Body of pancreas (tissue), 4 donors: ENCODE results near the gene KAT2A. TPM values are rescaled to one million over a fixed set of nuclear protein-coding genes. Genes with fewer than 3 reads are reported as not detected.
A peak's percentile ranks its signal among the peaks of the same experiment; 100 is the strongest.

ENCODE experiments used
- ATAC-seq: fragments of 150-250 bp; one replicate; pipeline ENCODE4 v1.9.1; 2016
- DNase-seq, 4 donors: peaks; one replicate each; pipeline ENCODE4 v3.0.0-alpha.2; 2019
- H3K27ac ChIP-seq, 4 donors: fragments of 200-600 bp; sonication (generic); 1 replicate in 3 of 4; 2 replicates in 1 of 4; pipeline versions ENCODE4 v1.5.1 to v1.6.1; 2016 to 2019; ENCODE audit warnings: mild to moderate bottlenecking in 1 of 4, mixed read lengths in 1 of 4, moderate library complexity in 1 of 4
- H3K27me3 ChIP-seq, 2 donors: fragments of 200-600 bp; sonication (generic); one replicate each; pipeline ENCODE4 v1.6.0; 2016; ENCODE audit warnings: mild to moderate bottlenecking in 1 of 2
- H3K36me3 ChIP-seq, 2 donors: fragments of 200-600 bp; sonication (generic); replicated peaks in 1 of 2; 2 replicates each; pipeline ENCODE4 v1.5.1; 2016; ENCODE audit warnings: low read depth in 2 of 2; ENCODE audit not compliant: insufficient read depth in 1 of 2
- H3K4me1 ChIP-seq: fragments of 200-600 bp; sonication (generic); one replicate; pipeline ENCODE4 v1.6.0; 2016
- H3K4me3 ChIP-seq, 2 donors: fragments of 200-600 bp; sonication (generic); 1 replicate in 1 of 2; 2 replicates in 1 of 2; pipeline ENCODE4 v1.5.1; 2016 to 2019
- H3K9me3 ChIP-seq, 3 donors: fragments of 200-600 bp; sonication (generic); 1 replicate in 2 of 3; 2 replicates in 1 of 3; pipeline ENCODE4 v1.5.1; 2016
- CTCF ChIP-seq, 7 experiments: fragments of 450-650 bp in 4 of 7; fragments of 200-600 bp in 3 of 7; sonication (generic) in 3 of 7; IDR thresholded peaks; one replicate each; pipeline ENCODE4 v1.5.1; 2016 to 2019; ENCODE audit warnings: antibody characterized with exemption in 7 of 7
- POLR2A ChIP-seq, 3 donors: fragments of 450-650 bp; IDR thresholded peaks; one replicate each; pipeline ENCODE4 v1.6.1; 2016; ENCODE audit warnings: antibody characterized with exemption in 3 of 3, mild to moderate bottlenecking in 2 of 3
- WGBS, 2 donors: methylation state at CpG; one replicate each; pipeline ENCODE4 v1.1.5; 2017; 5-methylcytosine and 5-hydroxymethylcytosine counted together
- intact Hi-C: fragments of 100-400 bp; cut with DNase I; formaldehyde crosslinking; loops from one replicate; pipeline ENCODE4 v1.15.1; 2023
- total RNA-seq, 2 donors: library from RNA; depleted of rRNA; stranded (reverse); fragments of >200 nt; gene quantifications; one replicate each; pipeline ENCODE4 v1.1.0, GENCODE V29; 2016

KAT2A gene
- total RNA-seq, 2 donors from 2014 or later: 50.6 to 58.7 TPM

- DNase-seq (no peak), ATAC-seq (no peak)
- Histone ChIP-seq H3K4me3 (no peak overlapping the region), H3K4me1 (peaks cover 18% of the 10 kb centered on the region), H3K36me3 (peaks cover 0 to 21% of the 10 kb centered on the region in 2 donors), H3K27ac (no peak overlapping the region), H3K9me3 (no peaks in the 10 kb centered on the region), H3K27me3 (no peaks in the 10 kb centered on the region)
- WGBS, 2 donors: 86 to 95% methylated on average over 6 of the region's 6 CpGs
- TF ChIP-seq CTCF (IDR thresholded peaks at IDR 0.05): no peak
- no peak for TF ChIP-seq POLR2A (IDR thresholded peaks at IDR 0.05)
- intact Hi-C loops: no loop called here
Observed at GRCh38 chr17:42127414-42127813, 6.2 kb upstream of the KAT2A start.

GRCh38 chr17:42126836-42127235, 5.7 kb upstream of the KAT2A start:
- intact Hi-C loops: no loop called here
- DNase-seq (no peak), ATAC-seq (no peak)
- no peaks in the 10 kb centered on the region for H3K9me3 ChIP-seq
- H3K4me1 ChIP-seq: peaks cover 22% of the 10 kb centered on the region
- peaks cover 0 to 21% of the 10 kb centered on the region in 2 donors for H3K36me3 ChIP-seq
- no peaks in the 10 kb centered on the region for H3K27me3 ChIP-seq
- no peak overlapping the region for H3K27ac ChIP-seq
- no peak for TF ChIP-seq CTCF (IDR thresholded peaks at IDR 0.05)
- no peak for TF ChIP-seq POLR2A (IDR thresholded peaks at IDR 0.05)
- WGBS, 2 donors: 52 to 69% methylated on average over 3 of the region's 3 CpGs
- H3K4me3 ChIP-seq: no peak overlapping the region

- Histone ChIP-seq H3K27me3 (no peaks in the 10 kb centered on the region), H3K9me3 (no peaks in the 10 kb centered on the region), H3K27ac (no peak overlapping the region), H3K4me3 (no peak overlapping the region), H3K4me1 (peaks cover 30% of the 10 kb centered on the region), H3K36me3 (peaks cover 0 to 21% of the 10 kb centered on the region in 2 donors)
- ATAC-seq (no peak), DNase-seq (no peak)
- whole genome bisulfite sequencing, 2 donors: 84 to 86% methylated on average over 12 of the region's 12 CpGs
- TF ChIP-seq POLR2A (IDR thresholded peaks at IDR 0.05) (no peak), CTCF (IDR thresholded peaks at IDR 0.05) (no peak)
- intact Hi-C loops: no loop called here
Observed at GRCh38 chr17:42125565-42125964, 4.4 kb upstream of the KAT2A start.

DNA sequence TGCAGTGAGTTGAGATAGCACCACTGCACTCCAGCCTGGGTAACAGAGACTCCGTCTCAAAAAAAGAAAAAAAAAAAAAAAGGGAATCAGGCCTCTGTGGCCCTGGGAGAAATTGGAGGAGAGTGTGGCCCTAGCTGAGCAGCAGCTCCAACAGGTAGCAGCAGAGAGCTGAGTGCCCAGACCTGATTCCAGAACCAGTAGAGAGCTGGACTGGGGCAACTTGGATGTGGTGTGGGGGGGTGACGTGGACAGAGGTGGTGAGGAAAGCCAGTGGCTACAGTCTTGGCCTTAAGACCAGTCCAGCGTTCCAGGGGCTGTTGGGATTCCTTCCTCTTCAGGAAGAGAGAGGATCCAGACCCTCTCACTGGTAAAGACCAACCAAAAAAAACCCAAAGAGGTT, 3.1 kb upstream of the KAT2A start:
- peak in 1 of 7 experiments; percentile 6 for TF ChIP-seq CTCF (IDR thresholded peaks at IDR 0.05)
- TF ChIP-seq POLR2A (IDR thresholded peaks at IDR 0.05): no peak
- no peak for ATAC-seq
- intact Hi-C loops: no loop called here
- Histone ChIP-seq H3K27ac (no peak overlapping the region), H3K36me3 (peaks cover 0 to 16% of the 10 kb centered on the region in 2 donors), H3K4me3 (no peak overlapping the region), H3K27me3 (no peaks in the 10 kb centered on the region), H3K9me3 (no peaks in the 10 kb centered on the region), H3K4me1 (peaks cover 31% of the 10 kb centered on the region)
- WGBS, 2 donors: 89 to 97% methylated on average over 2 to 3 of the region's 3 CpGs
- DNase-seq: no peak
